Loucy (cell line): ENCODE measurements around the gene TOP1.

Experiments
- H2AFZ ChIP-seq: fragments of 200-600 bp; sonication (generic); 2 replicates; pipeline ENCODE4 v1.6.0; 2016; ENCODE audit warnings: antibody characterized with exemption, mild to moderate bottlenecking, low read length, moderate library complexity
- H3F3A ChIP-seq: fragments of 200-600 bp; 2 replicates; pipeline ENCODE4 v1.6.0; 2016; ENCODE audit warnings: antibody characterized with exemption, low read depth, mild to moderate bottlenecking
- H3K27me3 ChIP-seq: fragments of 200-600 bp; sonication (generic); 2 replicates; pipeline ENCODE4 v1.6.1; 2014; ENCODE audit warnings: low read length, mild to moderate bottlenecking; ENCODE audit not compliant: insufficient read depth, poor library complexity, severe bottlenecking
- H3K36me3 ChIP-seq: fragments of 200-600 bp; sonication (generic); 2 replicates; pipeline ENCODE4 v1.6.1; 2016; ENCODE audit warnings: low read length; ENCODE audit not compliant: insufficient read depth
- H3K4me1 ChIP-seq: fragments of 200-600 bp; sonication (generic); 2 replicates; pipeline ENCODE4 v1.5.1; 2014; ENCODE audit warnings: low read length, mild to moderate bottlenecking; ENCODE audit not compliant: insufficient read depth, poor library complexity, severe bottlenecking
- H3K4me2 ChIP-seq: fragments of 200-600 bp; sonication (generic); 2 replicates; pipeline ENCODE4 v1.6.0; 2014; ENCODE audit warnings: antibody characterized with exemption, low read length, low read depth, mild to moderate bottlenecking; ENCODE audit not compliant: poor library complexity, severe bottlenecking
- H3K4me3 ChIP-seq: fragments of 200-600 bp; sonication (generic); 2 replicates; pipeline ENCODE4 v1.5.1; 2014; ENCODE audit warnings: low read length, mild to moderate bottlenecking, mixed read lengths; ENCODE audit not compliant: poor library complexity, severe bottlenecking
- H3K79me2 ChIP-seq: fragments of 200-600 bp; sonication (generic); 2 replicates; pipeline ENCODE4 v1.6.1; 2014; ENCODE audit warnings: low read length; ENCODE audit not compliant: insufficient read depth
- H3K9ac ChIP-seq: fragments of 200-600 bp; sonication (generic); 2 replicates; pipeline ENCODE4 v1.6.0; 2014; ENCODE audit warnings: mild to moderate bottlenecking, low read depth, low read length, moderate library complexity; ENCODE audit not compliant: poor library complexity, severe bottlenecking
- H3K9me2 ChIP-seq: fragments of 200-600 bp; sonication (generic); replicated peaks from 2 replicates; pipeline ENCODE4 v1.6.1; 2016; ENCODE audit warnings: low read depth, low read length, mixed read lengths
- H3K9me3 ChIP-seq: fragments of 200-600 bp; sonication (generic); 2 replicates; pipeline ENCODE4 v1.6.1; 2014; ENCODE audit warnings: mild to moderate bottlenecking, antibody characterized with exemption, low read length, low read depth; ENCODE audit not compliant: insufficient read depth
- H4K20me1 ChIP-seq: fragments of 200-600 bp; sonication (generic); 2 replicates; pipeline ENCODE4 v1.6.0; 2014; ENCODE audit warnings: antibody characterized with exemption, low read length, mild to moderate bottlenecking; ENCODE audit not compliant: insufficient read depth, poor library complexity, severe bottlenecking
- EZH2phosphoT487 ChIP-seq: fragments of 200-600 bp; IDR thresholded peaks from 2 replicates; pipeline ENCODE4 v1.6.1; 2018; ENCODE audit warnings: antibody characterized with exemption, mild to moderate bottlenecking, moderate library complexity, borderline replicate concordance
- TF ChIP-seq, protein P1 (sequence below): fragments of 200-600 bp; sonication (generic); conservative IDR thresholded peaks from 2 replicates; pipeline ENCODE4 v1.5.1; 2014; ENCODE audit warnings: mild to moderate bottlenecking, antibody characterized with exemption, low read length

TOP1 gene

DNA sequence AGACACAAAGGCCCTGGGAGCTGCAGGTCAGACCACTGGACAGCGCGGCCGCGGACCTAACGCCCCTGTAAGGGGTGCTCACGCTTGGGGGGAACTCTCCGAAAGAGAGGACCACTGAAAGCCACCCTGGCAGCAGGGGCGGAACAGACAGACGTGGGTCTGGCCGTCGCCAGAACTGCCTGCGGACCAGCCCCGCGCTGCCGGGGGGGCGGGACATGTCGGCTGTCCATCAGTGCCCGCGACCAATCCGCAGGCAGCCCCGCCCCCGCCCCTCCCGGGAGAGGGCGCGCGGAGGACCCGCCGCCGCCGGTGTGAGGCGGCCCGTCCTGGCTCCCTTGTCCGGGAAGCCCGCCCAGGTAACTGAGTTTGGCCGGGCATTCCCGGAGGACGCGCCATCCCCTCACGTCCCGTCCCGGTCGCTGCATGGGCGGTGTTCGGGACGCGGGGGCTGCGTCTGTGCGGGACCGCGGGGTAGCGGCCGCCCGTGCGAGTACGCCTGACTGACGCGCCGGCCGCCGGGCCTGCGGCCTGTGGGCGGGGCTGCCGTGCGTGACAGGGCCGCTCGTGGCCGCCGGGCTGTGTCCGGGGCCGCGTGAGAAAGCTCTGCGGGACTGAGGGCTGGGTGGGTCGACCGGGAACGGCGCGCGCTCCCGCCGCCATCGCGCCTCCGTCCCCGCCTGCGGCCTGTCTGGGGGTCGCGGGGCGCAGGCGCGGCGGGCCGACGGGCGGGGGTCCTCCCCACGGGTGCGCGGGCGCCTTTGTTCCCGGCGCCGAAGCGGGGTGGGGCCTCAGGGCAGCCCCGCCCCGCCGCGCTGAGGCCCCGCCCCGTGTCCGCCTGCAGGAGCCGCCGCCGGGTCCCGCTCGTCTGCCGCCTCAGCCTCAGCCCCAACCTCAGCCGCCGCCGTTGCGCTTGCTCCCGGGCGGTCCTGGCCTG lies 108.3 kb downstream of the TOP1 start, which contains the start of gene PLCG1:
TSS of gene PLCG1 (plus strand) at position 864 of the 934 bp plus-strand sequence. CDS start 99 bp downstream, outside the sequence.
- H3K4me3 ChIP-seq, result peak within 1 kb of the TSS; percentile 94
- peak within 1 kb of the TSS; percentile 69 for H2AFZ ChIP-seq
- no peaks in the 10 kb centered on the region for H3F3A ChIP-seq
- peak within 1 kb of the TSS; percentile 95 for H3K9ac ChIP-seq
- no peak for TF ChIP-seq EZH2phosphoT487
- TF ChIP-seq, protein P1, sequence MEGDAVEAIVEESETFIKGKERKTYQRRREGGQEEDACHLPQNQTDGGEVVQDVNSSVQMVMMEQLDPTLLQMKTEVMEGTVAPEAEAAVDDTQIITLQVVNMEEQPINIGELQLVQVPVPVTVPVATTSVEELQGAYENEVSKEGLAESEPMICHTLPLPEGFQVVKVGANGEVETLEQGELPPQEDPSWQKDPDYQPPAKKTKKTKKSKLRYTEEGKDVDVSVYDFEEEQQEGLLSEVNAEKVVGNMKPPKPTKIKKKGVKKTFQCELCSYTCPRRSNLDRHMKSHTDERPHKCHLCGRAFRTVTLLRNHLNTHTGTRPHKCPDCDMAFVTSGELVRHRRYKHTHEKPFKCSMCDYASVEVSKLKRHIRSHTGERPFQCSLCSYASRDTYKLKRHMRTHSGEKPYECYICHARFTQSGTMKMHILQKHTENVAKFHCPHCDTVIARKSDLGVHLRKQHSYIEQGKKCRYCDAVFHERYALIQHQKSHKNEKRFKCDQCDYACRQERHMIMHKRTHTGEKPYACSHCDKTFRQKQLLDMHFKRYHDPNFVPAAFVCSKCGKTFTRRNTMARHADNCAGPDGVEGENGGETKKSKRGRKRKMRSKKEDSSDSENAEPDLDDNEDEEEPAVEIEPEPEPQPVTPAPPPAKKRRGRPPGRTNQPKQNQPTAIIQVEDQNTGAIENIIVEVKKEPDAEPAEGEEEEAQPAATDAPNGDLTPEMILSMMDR, result no peak
- H3K27me3 ChIP-seq, result no peaks in the 10 kb centered on the region
- no peaks in the 10 kb centered on the region for H3K9me3 ChIP-seq
- peaks cover 35% of the 10 kb centered on the region for H3K4me1 ChIP-seq
- H3K79me2 ChIP-seq, result peaks cover 48% of the 10 kb centered on the region
- H3K4me2 ChIP-seq, result peak within 1 kb of the TSS; percentile 87
- no peaks in the 10 kb centered on the region for H3K36me3 ChIP-seq
- peaks cover 40% of the 10 kb centered on the region for H4K20me1 ChIP-seq
- H3K9me2 ChIP-seq, result no peaks in the 10 kb centered on the region

DNA sequence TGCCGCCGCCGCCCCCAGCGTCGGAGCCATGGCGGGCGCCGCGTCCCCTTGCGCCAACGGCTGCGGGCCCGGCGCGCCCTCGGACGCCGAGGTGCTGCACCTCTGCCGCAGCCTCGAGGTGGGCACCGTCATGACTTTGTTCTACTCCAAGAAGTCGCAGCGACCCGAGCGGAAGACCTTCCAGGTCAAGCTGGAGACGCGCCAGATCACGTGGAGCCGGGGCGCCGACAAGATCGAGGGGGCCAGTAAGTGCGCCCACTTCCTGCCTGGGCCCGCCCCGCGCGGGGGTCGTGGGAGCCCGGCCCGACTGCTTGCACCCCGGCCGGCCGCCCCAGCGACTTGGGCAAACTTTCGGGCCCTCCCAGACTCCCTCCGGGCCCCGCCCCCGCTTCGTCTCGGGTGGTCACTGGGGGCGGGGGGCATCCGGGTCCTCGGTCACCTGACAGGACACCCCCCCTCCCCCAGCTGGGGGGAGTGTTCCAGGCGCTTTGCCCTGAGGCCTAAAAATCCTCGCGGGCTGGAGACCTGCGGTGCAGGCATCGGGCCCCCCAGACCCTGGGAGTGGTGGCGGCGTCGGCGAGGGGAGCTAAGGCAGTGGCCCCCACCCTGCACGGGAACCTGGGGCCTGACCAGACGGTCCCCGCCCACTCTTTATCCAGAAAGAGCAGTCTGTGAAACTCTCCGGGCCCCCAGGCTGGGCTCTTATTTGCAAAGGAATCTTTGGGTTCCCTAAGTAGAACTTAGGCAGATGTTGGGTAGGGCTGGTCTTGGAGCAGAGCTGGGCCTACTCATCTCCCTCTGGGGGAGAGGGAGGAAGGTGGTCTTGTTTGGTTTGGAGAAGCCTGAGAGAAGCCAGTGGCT lies 109.2 kb downstream of the TOP1 start:
- Histone ChIP-seq H3K9me2 (no peaks in the 10 kb centered on the region), H3K9ac (peak overlapping the region; percentile 95), H3K4me3 (peak overlapping the region; percentile 94), H3K9me3 (no peaks in the 10 kb centered on the region), H4K20me1 (peaks cover 49% of the 10 kb centered on the region), H3F3A (no peaks in the 10 kb centered on the region), H3K4me1 (peaks cover 44% of the 10 kb centered on the region), H3K4me2 (peak overlapping the region; percentile 87), H3K36me3 (no peaks in the 10 kb centered on the region), H3K27me3 (no peaks in the 10 kb centered on the region), H2AFZ (peak overlapping the region; percentile 65), H3K79me2 (peaks cover 57% of the 10 kb centered on the region)
- TF ChIP-seq, protein P1, result no peak
- no peak for TF ChIP-seq EZH2phosphoT487

- peaks cover 52% of the 10 kb centered on the region for H3K4me1 ChIP-seq
- peak overlapping the region; percentile 87 for H3K4me2 ChIP-seq
- peaks cover 63% of the 10 kb centered on the region for H3K79me2 ChIP-seq
- no peaks in the 10 kb centered on the region for H3F3A ChIP-seq
- no peaks in the 10 kb centered on the region for H3K9me3 ChIP-seq
- H3K36me3 ChIP-seq, result no peaks in the 10 kb centered on the region
- TF ChIP-seq, protein P1, result no peak
- no peak for TF ChIP-seq EZH2phosphoT487
- H2AFZ ChIP-seq, result no peak overlapping the region
- H3K27me3 ChIP-seq, result no peaks in the 10 kb centered on the region
- peaks cover 55% of the 10 kb centered on the region for H4K20me1 ChIP-seq
- H3K9me2 ChIP-seq, result no peaks in the 10 kb centered on the region
- H3K9ac ChIP-seq, result peak overlapping the region; percentile 95
- peak overlapping the region; percentile 94 for H3K4me3 ChIP-seq
These were observed 110.0 kb downstream of the TOP1 start for GRCh38 chr20:41138475-41139226.
